Endothelial cell of umbilical vein (primary cell): Measurements from ENCODE around the gene EFCAB13. TPM values are rescaled to one million over a fixed set of nuclear protein-coding genes. Genes with fewer than 3 reads are reported as not detected.
"Not testable (repeated sequence)": the region's sequence is repeated elsewhere in the genome, so short reads cannot be mapped to it uniquely, and the experiment has no call there.

ENCODE experiments used
- BruUV-seq: library from RNA; stranded (reverse); fragments of 400-500 nt; replicated peaks from 2 replicates; lab custom pipeline; 2021; lab: Mats Ljungman, UMichigan
- CTCF ChIA-PET: fragments of 300-600, 350-600 bp; sonication (Branson Sonifier 250); formaldehyde crosslinking; loops from one replicate; lab custom pipeline; 2021; ENCODE audit warnings: antibody characterized with exemption, inconsistent platforms; lab: Charles Lee
- POLR2A ChIA-PET: fragments of 300-600, 350-600 bp; sonication (Branson Sonifier 250); formaldehyde crosslinking; loops from one replicate; lab custom pipeline; 2021; ENCODE audit warnings: antibody characterized with exemption, inconsistent platforms; lab: Charles Lee
- DNase-seq: peaks from one replicate; pipeline ENCODE4 v3.0.0-alpha.2; 2011; ENCODE audit warnings: low read depth, low spot score
- FAIRE-seq: peaks from 2 replicates; lab custom pipeline; 2011; peaks lifted over from hg19 to GRCh38; lab: Jason Lieb, UNC
- H2AFZ ChIP-seq: 2 replicates; pipeline ENCODE4 v1.6.0; 2012; ENCODE audit warnings: low read depth, low read length, control low read depth, inconsistent platforms
- H3K27ac ChIP-seq: 2 replicates; pipeline ENCODE4 v1.5.1; 2011; ENCODE audit warnings: low read depth, mild to moderate bottlenecking, control low read depth, low read length, moderate library complexity; ENCODE audit not compliant: insufficient read depth
- H3K27me3 ChIP-seq, 2 experiments: 2 replicates each; pipeline versions ENCODE4 v1.6.0 to v1.6.1; 2011; ENCODE audit warnings: low read length in 2 of 2, mixed read lengths in 1 of 2; ENCODE audit not compliant: control insufficient read depth in 2 of 2, insufficient read depth in 2 of 2
- H3K36me3 ChIP-seq, 2 experiments: 2 replicates in 1 of 2; 3 replicates in 1 of 2; pipeline ENCODE4 v1.5.1; 2011; ENCODE audit warnings: low read length in 2 of 2, mild to moderate bottlenecking in 1 of 2, moderate library complexity in 1 of 2; ENCODE audit not compliant: control insufficient read depth in 2 of 2, insufficient read depth in 2 of 2; ENCODE audit errors: extremely low read depth in 1 of 2
- H3K4me1 ChIP-seq: 3 replicates; pipeline ENCODE4 v1.5.1; 2011; ENCODE audit warnings: mild to moderate bottlenecking, low read length; ENCODE audit not compliant: control insufficient read depth, insufficient read depth; ENCODE audit errors: extremely low read depth
- H3K4me2 ChIP-seq: 2 replicates; pipeline ENCODE4 v1.6.1; 2011; ENCODE audit warnings: low read length, control low read depth, mixed read lengths; ENCODE audit not compliant: insufficient read depth
- H3K4me3 ChIP-seq, 3 experiments: fragments of 200-600 bp in 1 of 3; sonication (generic), shearing (Covaris generic) in 1 of 3; replicated peaks in 1 of 3; 2 replicates each; pipeline ENCODE4 v1.5.1; 2011 to 2016; ENCODE audit warnings: control low read depth in 3 of 3, low read length in 3 of 3, mild to moderate bottlenecking in 2 of 3, inconsistent platforms in 1 of 3, low read depth in 1 of 3, moderate library complexity in 1 of 3; ENCODE audit not compliant: insufficient read depth in 1 of 3
- H3K79me2 ChIP-seq: 2 replicates; pipeline ENCODE4 v1.6.0; 2012; ENCODE audit warnings: low read length, inconsistent platforms; ENCODE audit not compliant: control insufficient read depth, insufficient read depth
- H3K9ac ChIP-seq: replicated peaks from 2 replicates; pipeline ENCODE3; 2011; ENCODE audit warnings: low read length, control low read depth; ENCODE audit not compliant: insufficient read depth; ENCODE audit errors: extremely low read depth
- H3K9me1 ChIP-seq: replicated peaks from 3 replicates; pipeline ENCODE4 v1.6.0; 2011; ENCODE audit warnings: mild to moderate bottlenecking, low read length; ENCODE audit not compliant: control insufficient read depth, insufficient read depth; ENCODE audit errors: extremely low read depth
- H3K9me3 ChIP-seq: replicated peaks from 2 replicates; pipeline ENCODE4 v1.5.1; 2012; ENCODE audit warnings: low read length, inconsistent platforms; ENCODE audit not compliant: control insufficient read depth, insufficient read depth
- H4K20me1 ChIP-seq: replicated peaks from 2 replicates; pipeline ENCODE3; 2011; ENCODE audit warnings: mild to moderate bottlenecking, low read length; ENCODE audit not compliant: control insufficient read depth, insufficient read depth; ENCODE audit errors: extremely low read depth
- CTCF ChIP-seq, 2 donors: IDR thresholded peaks; 1 replicate in 1 of 2; 2 replicates in 1 of 2; pipeline ENCODE4 v1.5.1; 2011; ENCODE audit warnings: low read length in 2 of 2, mild to moderate bottlenecking in 2 of 2, moderate library complexity in 2 of 2, control low read depth in 1 of 2, inconsistent platforms in 1 of 2, low read depth in 1 of 2; ENCODE audit not compliant: insufficient read depth in 1 of 2; ENCODE audit errors: extremely low read depth in 1 of 2
- EZH2 ChIP-seq: IDR thresholded peaks from 2 replicates; pipeline ENCODE4 v1.6.1; 2012; ENCODE audit warnings: borderline replicate concordance, low read depth, mild to moderate bottlenecking, moderate library complexity, low read length, inconsistent platforms; ENCODE audit not compliant: severe bottlenecking
- FOS ChIP-seq: IDR thresholded peaks from 2 replicates; pipeline ENCODE4 v1.6.1; 2011; ENCODE audit warnings: mild to moderate bottlenecking, low read length, moderate library complexity, borderline replicate concordance; ENCODE audit not compliant: insufficient read depth
- GATA2 ChIP-seq: IDR thresholded peaks from 2 replicates; pipeline ENCODE4 v1.7.0; 2011; ENCODE audit warnings: low read depth, mild to moderate bottlenecking, moderate library complexity, mixed read lengths, low read length; ENCODE audit not compliant: insufficient read length, insufficient read depth
- JUN ChIP-seq: IDR thresholded peaks from 2 replicates; pipeline ENCODE4 v1.6.1; 2011; ENCODE audit warnings: borderline replicate concordance, low read depth; ENCODE audit not compliant: insufficient read length, insufficient read depth
- MAX ChIP-seq: IDR thresholded peaks from 2 replicates; pipeline ENCODE4 v1.6.1; 2011; ENCODE audit not compliant: insufficient read depth, insufficient read length
- MYC ChIP-seq: IDR thresholded peaks from one replicate; pipeline ENCODE4 v1.6.1; 2011; ENCODE audit warnings: mild to moderate bottlenecking, low read depth, low read length
- POLR2A ChIP-seq: IDR thresholded peaks from 2 replicates; pipeline ENCODE4 v1.6.1; 2012; ENCODE audit warnings: low read depth, mild to moderate bottlenecking, control low read depth, low read length
- POLR2AphosphoS5 ChIP-seq: IDR thresholded peaks from 2 replicates; pipeline ENCODE4 v1.6.1; 2012; ENCODE audit warnings: low read depth, mild to moderate bottlenecking, control low read depth, low read length, moderate library complexity; ENCODE audit not compliant: insufficient read depth
- dilution Hi-C: fragments of 300-500 bp; cut with MboI; formaldehyde crosslinking; loops from one replicate; pipeline ENCODE4 v1.15.0; 2019; ENCODE audit warnings: low sequenced_read_pairs; ENCODE audit not compliant: extremely low pct_ligation_motif_present
- intact Hi-C: fragments of 100-400 bp; cut with micrococcal nuclease; formaldehyde crosslinking; loops from one replicate; pipeline ENCODE4 v1.10.0; 2022
- polyA plus RNA-seq, 4 experiments: library from polyadenylated mRNA; depleted of rRNA in 3 of 4; stranded (reverse) in 3 of 4; unstranded in 1 of 4; fragments of >200 nt; gene quantifications; 2 replicates each; pipeline versions ENCODE4 v1.2.1 to v1.2.3, GENCODE V29; 2011 to 2012; ENCODE audit warnings: missing spikeins in 1 of 4
- total RNA-seq: library from RNA; stranded (reverse); gene quantifications from 2 replicates; pipeline ENCODE4 v1.2.3, GENCODE V29; 2021

EFCAB13 gene
- total and polyA plus RNA-seq, 2 donors (not counting 3 experiments of a cell fraction or from before 2014, with no cell fraction given): 0.86 to 12.9 TPM

GRCh38 chr17:47465165-47465564, 141.4 kb downstream of the EFCAB13 start:
- H3K4me1 ChIP-seq: no peaks in the 10 kb centered on the region
- no peak overlapping the region for H3K4me2 ChIP-seq
- no peak overlapping the region for H3K27ac ChIP-seq
- dilution Hi-C loops: no loop called here
- H3K9ac ChIP-seq: no peak overlapping the region
- no peaks in the 10 kb centered on the region for H3K9me3 ChIP-seq
- no peaks in the 10 kb centered on the region for H3K79me2 ChIP-seq
- no peak overlapping the region for H2AFZ ChIP-seq
- H3K36me3 ChIP-seq: no peaks in the 10 kb centered on the region
- FAIRE-seq (no peak), DNase-seq (no peak)
- H3K9me1 ChIP-seq: no peaks in the 10 kb centered on the region
- intact Hi-C loops: no loop called here
- POLR2A ChIA-PET: no interaction called here
- no peak overlapping the region for H3K4me3 ChIP-seq
- no peaks in the 10 kb centered on the region for H4K20me1 ChIP-seq
- no TSS peak for BruUV-seq
- CTCF ChIA-PET: no interaction called here
- TF ChIP-seq MAX (no peak), JUN (no peak), GATA2 (no peak), POLR2AphosphoS5 (no peak), CTCF (IDR thresholded peaks at IDR 0.05; ENCODE audit: extremely low read depth in 1 of 2, insufficient read depth in 1 of 2, low read depth in 1 of 2, low read length in 2 of 2) (no peak), EZH2 (no peak), POLR2A (no peak), MYC (no peak), FOS (no peak)
- no peaks in the 10 kb centered on the region for H3K27me3 ChIP-seq

GRCh38 chr17:47466976-47467375, 143.2 kb downstream of the EFCAB13 start:
- H4K20me1 ChIP-seq, H3K4me2 ChIP-seq, intact Hi-C loops, FAIRE-seq, POLR2A ChIA-PET, H3K4me3 ChIP-seq, H3K27ac ChIP-seq, H3K9me1 ChIP-seq, DNase-seq, H3K9me3 ChIP-seq, H3K36me3 ChIP-seq, dilution Hi-C loops, CTCF ChIA-PET, H3K9ac ChIP-seq, H2AFZ ChIP-seq, H3K27me3 ChIP-seq, BruUV-seq, H3K79me2 ChIP-seq, H3K4me1 ChIP-seq: not testable (repeated sequence)
